Mesenteric fat pad (tissue), 1 donor: ENCODE results near the gene LRRC39. TPM values are rescaled to one million over a fixed set of nuclear protein-coding genes. Genes with fewer than 3 reads are reported as not detected.
"Not testable (repeated sequence)": the region's sequence is repeated elsewhere in the genome, so short reads cannot be mapped to it uniquely, and the experiment has no call there.

Source experiments
- DNase-seq: peaks from one replicate; pipeline ENCODE4 v3.0.0-alpha.2; 2020; ENCODE audit warnings: low spot score
- long read RNA-seq: library from polyadenylated mRNA; unstranded; transcript quantifications from one replicate; pipeline ENCODE4 v2.0.0, GENCODE V29; 2020
- total RNA-seq: library from RNA; stranded (reverse); fragmentation: NEBNext Ultra II Directional; extraction: Animal tissue kit (Norgen Biotek cat#: 25700); gene quantifications from one replicate; pipeline ENCODE4 v1.2.1, GENCODE V29; 2021
- donor health status: DM: yes; HTN: yes; CAD: no.

The LRRC39 gene
- 1.0 TPM for total RNA-seq
- long read RNA-seq, result 0 reads

GRCh38 chr1:100178091-100178490, at the start of gene LRRC39:
LRRC39 (minus strand) TSS chr1:100178256; CDS start chr1:100168516, 9,740 bp downstream.
- no peak for DNase-seq

- DNase-seq, result no peak
Observed at GRCh38 chr1:100222428-100222827, 44.4 kb upstream of the LRRC39 start.

GRCh38 chr1:100219883-100220282, 41.8 kb upstream of the LRRC39 start:
- no peak for DNase-seq

- no peak for DNase-seq
Observed at GRCh38 chr1:100219457-100219856, 41.4 kb upstream of the LRRC39 start.

GRCh38 chr1:100217834-100218233, 39.8 kb upstream of the LRRC39 start:
- DNase-seq, result no peak

- no peak for DNase-seq
Observed at GRCh38 chr1:100215101-100215500, 37.0 kb upstream of the LRRC39 start.

GRCh38 chr1:100213141-100213540, 35.1 kb upstream of the LRRC39 start:
- no peak for DNase-seq

- DNase-seq, result no peak
Observed at GRCh38 chr1:100206301-100206700, 28.2 kb upstream of the LRRC39 start.

- not testable (repeated sequence) for DNase-seq
Observed at GRCh38 chr1:100205593-100205992, 27.5 kb upstream of the LRRC39 start.

- DNase-seq, result not testable (repeated sequence)
Observed at GRCh38 chr1:100205103-100205502, 27.0 kb upstream of the LRRC39 start.

- not testable (repeated sequence) for DNase-seq
Observed at GRCh38 chr1:100202703-100203102, 24.6 kb upstream of the LRRC39 start.

- DNase-seq, result not testable (repeated sequence)
Observed at GRCh38 chr1:100200060-100200459, 22.0 kb upstream of the LRRC39 start.

GRCh38 chr1:100198596-100198995, 20.5 kb upstream of the LRRC39 start:
- DNase-seq, result no peak

GRCh38 chr1:100188617-100189016, 10.6 kb upstream of the LRRC39 start:
- DNase-seq, result no peak

- no peak for DNase-seq
Observed at GRCh38 chr1:100187912-100188311, 9.9 kb upstream of the LRRC39 start.

GRCh38 chr1:100184536-100184935, 6.5 kb upstream of the LRRC39 start:
- DNase-seq, result no peak

GRCh38 chr1:100183370-100183769, 5.3 kb upstream of the LRRC39 start:
- DNase-seq, result no peak

- DNase-seq, result no peak
Observed at GRCh38 chr1:100177295-100178041, 588 bp downstream of the LRRC39 start.

- DNase-seq, result no peak
Observed at GRCh38 chr1:100168051-100168450, 10.0 kb downstream of the LRRC39 start.

GRCh38 chr1:100164702-100165101, 13.4 kb downstream of the LRRC39 start:
- no peak for DNase-seq

- DNase-seq, result no peak
Observed at GRCh38 chr1:100164216-100164615, 13.8 kb downstream of the LRRC39 start.

- no peak for DNase-seq
Observed at GRCh38 chr1:100162881-100163280, 15.2 kb downstream of the LRRC39 start.

GRCh38 chr1:100152271-100152670, 25.8 kb downstream of the LRRC39 start:
- no peak for DNase-seq
